GM23338 (cell line): Measurements from ENCODE around the gene ZNF549. TPM values are rescaled to one million over a fixed set of nuclear protein-coding genes. Genes with fewer than 3 reads are reported as not detected.

Experiments
- ATAC-seq: fragments of 200-7000 bp; cut with Tn5 transposase; 3 replicates; pipeline ENCODE4 v1.9.1; 2020
- DNase-seq: peaks from one replicate; pipeline ENCODE4 v3.0.0-alpha.2; 2015; ENCODE audit warnings: low spot score
- H2AFZ ChIP-seq: fragments of 200-600 bp; sonication (generic); 2 replicates; pipeline ENCODE4 v1.8.0; 2016; ENCODE audit warnings: antibody characterized with exemption, mild to moderate bottlenecking, moderate library complexity
- H3F3A ChIP-seq: fragments of 200-600 bp; sonication (generic); replicated peaks from 2 replicates; pipeline ENCODE4 v1.8.0; 2017; ENCODE audit warnings: antibody characterized with exemption, mixed run types, low read depth
- H3K27ac ChIP-seq: fragments of 200-600 bp; sonication (generic); 2 replicates; pipeline ENCODE4 v1.6.1; 2016; ENCODE audit warnings: low read depth
- H3K27me3 ChIP-seq: fragments of 200-600 bp; sonication (generic); 2 replicates; pipeline ENCODE4 v1.8.0; 2016; ENCODE audit warnings: mild to moderate bottlenecking, mixed run types, moderate library complexity; ENCODE audit not compliant: insufficient read depth
- H3K36me3 ChIP-seq: fragments of 200-600 bp; sonication (generic); 2 replicates; pipeline ENCODE4 v1.8.0; 2016; ENCODE audit warnings: mild to moderate bottlenecking; ENCODE audit not compliant: insufficient read depth
- H3K4me1 ChIP-seq: fragments of 200-600 bp; sonication (generic); 2 replicates; pipeline ENCODE4 v1.8.0; 2016; ENCODE audit warnings: mild to moderate bottlenecking, moderate library complexity; ENCODE audit not compliant: insufficient read depth
- H3K4me2 ChIP-seq: fragments of 200-600 bp; sonication (generic); 2 replicates; pipeline ENCODE4 v1.7.1; 2017; ENCODE audit warnings: mixed run types
- H3K4me3 ChIP-seq: fragments of 200-600 bp; sonication (generic); 2 replicates; pipeline ENCODE4 v1.6.1; 2016; ENCODE audit warnings: mixed run types
- H3K79me2 ChIP-seq: fragments of 200-600 bp; sonication (generic); replicated peaks from 2 replicates; pipeline ENCODE4 v1.8.0; 2017; ENCODE audit warnings: mild to moderate bottlenecking; ENCODE audit not compliant: insufficient read depth
- H3K9me2 ChIP-seq: fragments of 200-600 bp; sonication (generic); 2 replicates; pipeline ENCODE4 v1.8.0; 2017; ENCODE audit not compliant: insufficient read depth
- H4K20me1 ChIP-seq: fragments of 200-600 bp; sonication (generic); replicated peaks from 2 replicates; pipeline ENCODE4 v1.8.0; 2017; ENCODE audit warnings: mild to moderate bottlenecking; ENCODE audit not compliant: insufficient read depth
- H3K27ac Mint-ChIP-seq: 2 replicates; pipeline ENCODE4 v1.8.0; 2020; ENCODE audit warnings: inconsistent platforms, mild to moderate bottlenecking, moderate library complexity, mixed read lengths
- H3K27me3 Mint-ChIP-seq: 3 replicates; pipeline ENCODE4 v1.8.0; 2022; ENCODE audit warnings: low read depth, mild to moderate bottlenecking, moderate library complexity, mixed read lengths, inconsistent platforms; ENCODE audit not compliant: insufficient read depth, poor library complexity
- H3K36me3 Mint-ChIP-seq: 3 replicates; pipeline ENCODE4 v1.8.0; 2021; ENCODE audit warnings: low read depth, mild to moderate bottlenecking, inconsistent platforms, moderate library complexity, mixed read lengths
- H3K4me1 Mint-ChIP-seq: 3 replicates; pipeline ENCODE4 v1.8.0; 2020; ENCODE audit warnings: mild to moderate bottlenecking, inconsistent platforms, mixed read lengths
- H3K4me3 Mint-ChIP-seq: 3 replicates; pipeline ENCODE4 v1.8.0; 2021; ENCODE audit warnings: moderate library complexity, mild to moderate bottlenecking, inconsistent platforms, mixed read lengths
- H3K9me3 Mint-ChIP-seq: 3 replicates; pipeline ENCODE4 v1.8.0; 2020; ENCODE audit warnings: moderate library complexity, mild to moderate bottlenecking, inconsistent platforms, mixed read lengths
- CREB1 ChIP-seq: fragments of 250-450 bp; sonication (Bioruptor Pico); IDR thresholded peaks from 2 replicates; pipeline ENCODE4 v1.5.0; 2020; ENCODE audit warnings: low read depth, mild to moderate bottlenecking, moderate library complexity
- EZH2 ChIP-seq: fragments of 200-600 bp; sonication (generic); IDR thresholded peaks from one replicate; pipeline ENCODE4 v1.8.0; 2017; ENCODE audit warnings: antibody characterized with exemption, mild to moderate bottlenecking, low read depth; ENCODE audit not compliant: unreplicated experiment
- EZH2phosphoT487 ChIP-seq: fragments of 200-600 bp; sonication (generic); IDR thresholded peaks from one replicate; pipeline ENCODE4 v1.8.1; 2018; ENCODE audit warnings: antibody characterized with exemption; ENCODE audit not compliant: unreplicated experiment
- JUNB ChIP-seq: IDR thresholded peaks from one replicate; pipeline ENCODE4 v1.6.1; 2016; ENCODE audit warnings: antibody characterized with exemption; ENCODE audit not compliant: unreplicated experiment
- POLR2AphosphoS5 ChIP-seq: IDR thresholded peaks from 2 replicates; pipeline ENCODE4 v1.6.1; 2016; ENCODE audit warnings: antibody characterized with exemption, low read depth
- ZNF114 ChIP-seq: fragments of 250-450 bp; sonication (Bioruptor Pico); IDR thresholded peaks from 2 replicates; pipeline ENCODE4 v1.5.0; 2020; ENCODE audit warnings: mild to moderate bottlenecking, moderate library complexity
- polyA plus RNA-seq: library from polyadenylated mRNA; unstranded; fragments of >200 nt; fragmentation: Nextera tagmentation; extraction: Ambion mirVana; gene quantifications from 2 replicates; pipeline ENCODE4 v1.2.1, GENCODE V29; 2016
- total RNA-seq: library from RNA; depleted of rRNA; stranded (reverse); fragments of >200 nt; shearing (Covaris generic); gene quantifications from 2 replicates; pipeline ENCODE4 v1.2.3, GENCODE V29; 2014
- TF ChIP-seq, protein P1 (sequence below): IDR thresholded peaks from one replicate; pipeline ENCODE4 v1.6.1; 2018; ENCODE audit warnings: antibody characterized with exemption; ENCODE audit not compliant: unreplicated experiment
- TF ChIP-seq, protein P2 (sequence below): fragments of 250-450 bp; sonication (Bioruptor Pico); IDR thresholded peaks from 2 replicates; pipeline ENCODE4 v1.5.0; 2020; ENCODE audit warnings: mild to moderate bottlenecking, moderate library complexity

ZNF549 gene
- total and polyA plus RNA-seq, 2 experiments from 2014 or later: 4.3 to 11.6 TPM

- no peak for DNase-seq
- H3K27ac Mint-ChIP-seq: no peak overlapping the region
- Histone ChIP-seq H3K36me3 (peaks cover 6% of the 10 kb centered on the region; the same call in 1 of the 2 replicates), H3K9me2 (peaks cover 18% of the 10 kb centered on the region), H2AFZ (peak overlapping the region; percentile 94), H3F3A (no peaks in the 10 kb centered on the region), H3K27ac (peak overlapping the region; percentile 61; the same call in 1 of the 2 replicates), H3K4me2 (peak overlapping the region; percentile 85), H3K4me3 (peak overlapping the region; percentile 94), H3K79me2 (peaks cover 42% of the 10 kb centered on the region), H3K4me1 (peaks cover 11% of the 10 kb centered on the region), H4K20me1 (peaks cover 3% of the 10 kb centered on the region), H3K27me3 (no peaks in the 10 kb centered on the region)
- ATAC-seq: peak; percentile 13
- peaks cover 18% of the 10 kb centered on the region for H3K27me3 Mint-ChIP-seq
- H3K36me3 Mint-ChIP-seq: peaks cover 56% of the 10 kb centered on the region
- peak overlapping the region; percentile 95 for H3K4me3 Mint-ChIP-seq
- TF ChIP-seq, protein P1, sequence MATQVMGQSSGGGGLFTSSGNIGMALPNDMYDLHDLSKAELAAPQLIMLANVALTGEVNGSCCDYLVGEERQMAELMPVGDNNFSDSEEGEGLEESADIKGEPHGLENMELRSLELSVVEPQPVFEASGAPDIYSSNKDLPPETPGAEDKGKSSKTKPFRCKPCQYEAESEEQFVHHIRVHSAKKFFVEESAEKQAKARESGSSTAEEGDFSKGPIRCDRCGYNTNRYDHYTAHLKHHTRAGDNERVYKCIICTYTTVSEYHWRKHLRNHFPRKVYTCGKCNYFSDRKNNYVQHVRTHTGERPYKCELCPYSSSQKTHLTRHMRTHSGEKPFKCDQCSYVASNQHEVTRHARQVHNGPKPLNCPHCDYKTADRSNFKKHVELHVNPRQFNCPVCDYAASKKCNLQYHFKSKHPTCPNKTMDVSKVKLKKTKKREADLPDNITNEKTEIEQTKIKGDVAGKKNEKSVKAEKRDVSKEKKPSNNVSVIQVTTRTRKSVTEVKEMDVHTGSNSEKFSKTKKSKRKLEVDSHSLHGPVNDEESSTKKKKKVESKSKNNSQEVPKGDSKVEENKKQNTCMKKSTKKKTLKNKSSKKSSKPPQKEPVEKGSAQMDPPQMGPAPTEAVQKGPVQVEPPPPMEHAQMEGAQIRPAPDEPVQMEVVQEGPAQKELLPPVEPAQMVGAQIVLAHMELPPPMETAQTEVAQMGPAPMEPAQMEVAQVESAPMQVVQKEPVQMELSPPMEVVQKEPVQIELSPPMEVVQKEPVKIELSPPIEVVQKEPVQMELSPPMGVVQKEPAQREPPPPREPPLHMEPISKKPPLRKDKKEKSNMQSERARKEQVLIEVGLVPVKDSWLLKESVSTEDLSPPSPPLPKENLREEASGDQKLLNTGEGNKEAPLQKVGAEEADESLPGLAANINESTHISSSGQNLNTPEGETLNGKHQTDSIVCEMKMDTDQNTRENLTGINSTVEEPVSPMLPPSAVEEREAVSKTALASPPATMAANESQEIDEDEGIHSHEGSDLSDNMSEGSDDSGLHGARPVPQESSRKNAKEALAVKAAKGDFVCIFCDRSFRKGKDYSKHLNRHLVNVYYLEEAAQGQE: no peak
- peak; percentile 59; the same call in 1 of the 2 replicates for TF ChIP-seq POLR2AphosphoS5
- TF ChIP-seq CREB1: no peak
- no peak for TF ChIP-seq ZNF114 (CRISPR knock-in tag)
- peaks cover 11% of the 10 kb centered on the region for H3K4me1 Mint-ChIP-seq
- H3K9me3 Mint-ChIP-seq: peaks cover 77% of the 10 kb centered on the region
Observed at GRCh38 chr19:57583104-57583520, 56.0 kb downstream of the ZNF549 start.

GRCh38 chr19:57583521-57584416, 56.6 kb downstream of the ZNF549 start, which contains the start of gene ZIK1:
TSS of gene ZIK1 (plus strand) at chr19:57584145. CDS start at chr19:57584357, 212 bp downstream.
- ATAC-seq: peak; percentile 88
- peaks cover 60% of the 10 kb centered on the region for H3K36me3 Mint-ChIP-seq
- Histone ChIP-seq H3K36me3 (peaks cover 12% of the 10 kb centered on the region; the same call in 1 of the 2 replicates), H3K27ac (peak within 1 kb of the TSS; percentile 61; the same call in 1 of the 2 replicates), H3K4me2 (peak within 1 kb of the TSS; percentile 98), H2AFZ (peak within 1 kb of the TSS; percentile 94), H3F3A (no peaks in the 10 kb centered on the region), H3K9me2 (peaks cover 17% of the 10 kb centered on the region; the same call in 1 of the 2 replicates), H3K4me3 (peak within 1 kb of the TSS; percentile 94), H4K20me1 (peaks cover 4% of the 10 kb centered on the region), H3K27me3 (no peaks in the 10 kb centered on the region), H3K79me2 (peaks cover 43% of the 10 kb centered on the region), H3K4me1 (peaks cover 11% of the 10 kb centered on the region)
- H3K27ac Mint-ChIP-seq: peak within 1 kb of the TSS; percentile 89
- H3K9me3 Mint-ChIP-seq: peaks cover 80% of the 10 kb centered on the region
- peaks cover 10% of the 10 kb centered on the region for H3K4me1 Mint-ChIP-seq
- peak; percentile 99 for DNase-seq
- peaks cover 18% of the 10 kb centered on the region for H3K27me3 Mint-ChIP-seq
- H3K4me3 Mint-ChIP-seq: peak within 1 kb of the TSS; percentile 95
- TF ChIP-seq POLR2AphosphoS5 (peak; percentile 35; the same call in 1 of the 2 replicates), JUNB (no peak), EZH2 (no peak), EZH2phosphoT487 (no peak)
- TF ChIP-seq, protein P2, sequence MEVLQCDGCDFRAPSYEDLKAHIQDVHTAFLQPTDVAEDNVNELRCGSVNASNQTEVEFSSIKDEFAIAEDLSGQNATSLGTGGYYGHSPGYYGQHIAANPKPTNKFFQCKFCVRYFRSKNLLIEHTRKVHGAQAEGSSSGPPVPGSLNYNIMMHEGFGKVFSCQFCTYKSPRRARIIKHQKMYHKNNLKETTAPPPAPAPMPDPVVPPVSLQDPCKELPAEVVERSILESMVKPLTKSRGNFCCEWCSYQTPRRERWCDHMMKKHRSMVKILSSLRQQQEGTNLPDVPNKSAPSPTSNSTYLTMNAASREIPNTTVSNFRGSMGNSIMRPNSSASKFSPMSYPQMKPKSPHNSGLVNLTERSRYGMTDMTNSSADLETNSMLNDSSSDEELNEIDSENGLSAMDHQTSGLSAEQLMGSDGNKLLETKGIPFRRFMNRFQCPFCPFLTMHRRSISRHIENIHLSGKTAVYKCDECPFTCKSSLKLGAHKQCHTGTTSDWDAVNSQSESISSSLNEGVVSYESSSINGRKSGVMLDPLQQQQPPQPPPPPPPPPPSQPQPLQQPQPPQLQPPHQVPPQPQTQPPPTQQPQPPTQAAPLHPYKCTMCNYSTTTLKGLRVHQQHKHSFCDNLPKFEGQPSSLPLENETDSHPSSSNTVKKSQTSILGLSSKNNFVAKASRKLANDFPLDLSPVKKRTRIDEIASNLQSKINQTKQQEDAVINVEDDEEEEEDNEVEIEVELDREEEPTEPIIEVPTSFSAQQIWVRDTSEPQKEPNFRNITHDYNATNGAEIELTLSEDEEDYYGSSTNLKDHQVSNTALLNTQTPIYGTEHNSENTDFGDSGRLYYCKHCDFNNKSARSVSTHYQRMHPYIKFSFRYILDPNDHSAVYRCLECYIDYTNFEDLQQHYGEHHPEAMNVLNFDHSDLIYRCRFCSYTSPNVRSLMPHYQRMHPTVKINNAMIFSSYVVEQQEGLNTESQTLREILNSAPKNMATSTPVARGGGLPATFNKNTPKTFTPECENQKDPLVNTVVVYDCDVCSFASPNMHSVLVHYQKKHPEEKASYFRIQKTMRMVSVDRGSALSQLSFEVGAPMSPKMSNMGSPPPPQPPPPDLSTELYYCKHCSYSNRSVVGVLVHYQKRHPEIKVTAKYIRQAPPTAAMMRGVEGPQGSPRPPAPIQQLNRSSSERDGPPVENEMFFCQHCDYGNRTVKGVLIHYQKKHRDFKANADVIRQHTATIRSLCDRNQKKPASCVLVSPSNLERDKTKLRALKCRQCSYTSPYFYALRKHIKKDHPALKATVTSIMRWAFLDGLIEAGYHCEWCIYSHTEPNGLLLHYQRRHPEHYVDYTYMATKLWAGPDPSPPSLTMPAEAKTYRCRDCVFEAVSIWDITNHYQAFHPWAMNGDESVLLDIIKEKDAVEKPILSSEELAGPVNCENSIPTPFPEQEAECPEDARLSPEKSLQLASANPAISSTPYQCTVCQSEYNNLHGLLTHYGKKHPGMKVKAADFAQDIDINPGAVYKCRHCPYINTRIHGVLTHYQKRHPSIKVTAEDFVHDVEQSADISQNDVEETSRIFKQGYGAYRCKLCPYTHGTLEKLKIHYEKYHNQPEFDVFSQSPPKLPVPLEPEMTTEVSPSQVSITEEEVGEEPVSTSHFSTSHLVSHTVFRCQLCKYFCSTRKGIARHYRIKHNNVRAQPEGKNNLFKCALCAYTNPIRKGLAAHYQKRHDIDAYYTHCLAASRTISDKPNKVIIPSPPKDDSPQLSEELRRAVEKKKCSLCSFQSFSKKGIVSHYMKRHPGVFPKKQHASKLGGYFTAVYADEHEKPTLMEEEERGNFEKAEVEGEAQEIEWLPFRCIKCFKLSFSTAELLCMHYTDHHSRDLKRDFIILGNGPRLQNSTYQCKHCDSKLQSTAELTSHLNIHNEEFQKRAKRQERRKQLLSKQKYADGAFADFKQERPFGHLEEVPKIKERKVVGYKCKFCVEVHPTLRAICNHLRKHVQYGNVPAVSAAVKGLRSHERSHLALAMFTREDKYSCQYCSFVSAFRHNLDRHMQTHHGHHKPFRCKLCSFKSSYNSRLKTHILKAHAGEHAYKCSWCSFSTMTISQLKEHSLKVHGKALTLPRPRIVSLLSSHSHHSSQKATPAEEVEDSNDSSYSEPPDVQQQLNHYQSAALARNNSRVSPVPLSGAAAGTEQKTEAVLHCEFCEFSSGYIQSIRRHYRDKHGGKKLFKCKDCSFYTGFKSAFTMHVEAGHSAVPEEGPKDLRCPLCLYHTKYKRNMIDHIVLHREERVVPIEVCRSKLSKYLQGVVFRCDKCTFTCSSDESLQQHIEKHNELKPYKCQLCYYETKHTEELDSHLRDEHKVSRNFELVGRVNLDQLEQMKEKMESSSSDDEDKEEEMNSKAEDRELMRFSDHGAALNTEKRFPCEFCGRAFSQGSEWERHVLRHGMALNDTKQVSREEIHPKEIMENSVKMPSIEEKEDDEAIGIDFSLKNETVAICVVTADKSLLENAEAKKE (CRISPR knock-in tag): no peak
